Fibroblast of skin of right quadriceps (primary cell): ENCODE measurements around the gene FAM107A.

Experiments used
- DNase-seq: peaks from one replicate; pipeline ENCODE4 v3.0.0-alpha.2; 2013

The FAM107A gene

GRCh38 chr3:58591517-58592510 lies 14.6 kb upstream of the FAM107A start:
- DNase-seq = no peak

DNA sequence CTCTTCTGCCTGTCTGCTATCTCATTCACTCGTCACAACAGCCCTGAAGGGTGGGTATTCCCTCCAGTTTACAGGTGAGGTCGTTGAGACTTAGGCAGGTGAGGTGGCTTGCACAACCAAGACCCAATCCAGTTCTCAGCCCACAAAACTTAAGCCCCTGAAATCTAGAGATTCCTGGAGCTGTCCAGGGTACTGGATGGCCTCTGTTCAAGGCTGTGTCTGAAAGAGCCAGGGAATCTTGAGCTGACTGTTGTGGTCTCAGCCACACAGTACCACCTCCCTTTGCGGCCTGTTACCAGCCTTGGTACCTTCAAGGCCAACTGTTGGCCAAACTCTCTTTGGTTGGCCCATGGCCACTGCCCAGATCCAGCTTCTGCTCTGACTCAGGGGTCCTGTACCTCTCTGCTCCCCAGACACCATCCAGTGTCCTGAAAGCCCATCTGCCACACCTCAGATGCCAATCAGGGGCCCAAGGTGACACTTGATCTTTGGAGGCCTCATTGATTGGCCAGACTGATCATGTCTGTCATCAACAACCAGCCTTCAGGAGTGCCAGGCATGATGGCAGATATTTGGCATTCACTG lies 10.9 kb upstream of the FAM107A start:
- DNase-seq = peak; percentile 38

DNA sequence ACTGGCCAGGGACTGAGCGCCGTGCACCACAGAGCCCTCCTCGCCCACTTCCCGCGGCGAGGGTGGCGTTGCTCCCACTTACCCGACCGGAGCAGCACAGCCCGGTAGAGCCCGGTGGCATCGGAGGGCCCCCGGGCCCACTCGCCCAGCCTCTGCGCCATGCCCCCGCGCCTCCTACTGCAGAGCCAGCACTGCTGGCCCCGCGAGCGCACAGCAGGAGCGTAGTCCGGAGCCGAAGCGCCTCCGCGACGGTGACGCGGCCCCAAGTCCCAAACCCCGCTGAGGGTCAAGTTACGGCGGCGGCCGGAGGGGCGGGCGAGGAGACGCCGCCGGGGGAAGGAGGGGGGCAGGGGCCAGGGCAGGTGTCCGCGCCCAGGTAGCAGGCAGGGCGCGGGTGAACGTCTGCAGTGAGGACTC lies 9.6 kb upstream of the FAM107A start:
- no peak for DNase-seq

- no peak for DNase-seq
Measured at GRCh38 chr3:58585994-58586393, 8.8 kb upstream of the FAM107A start.

DNA sequence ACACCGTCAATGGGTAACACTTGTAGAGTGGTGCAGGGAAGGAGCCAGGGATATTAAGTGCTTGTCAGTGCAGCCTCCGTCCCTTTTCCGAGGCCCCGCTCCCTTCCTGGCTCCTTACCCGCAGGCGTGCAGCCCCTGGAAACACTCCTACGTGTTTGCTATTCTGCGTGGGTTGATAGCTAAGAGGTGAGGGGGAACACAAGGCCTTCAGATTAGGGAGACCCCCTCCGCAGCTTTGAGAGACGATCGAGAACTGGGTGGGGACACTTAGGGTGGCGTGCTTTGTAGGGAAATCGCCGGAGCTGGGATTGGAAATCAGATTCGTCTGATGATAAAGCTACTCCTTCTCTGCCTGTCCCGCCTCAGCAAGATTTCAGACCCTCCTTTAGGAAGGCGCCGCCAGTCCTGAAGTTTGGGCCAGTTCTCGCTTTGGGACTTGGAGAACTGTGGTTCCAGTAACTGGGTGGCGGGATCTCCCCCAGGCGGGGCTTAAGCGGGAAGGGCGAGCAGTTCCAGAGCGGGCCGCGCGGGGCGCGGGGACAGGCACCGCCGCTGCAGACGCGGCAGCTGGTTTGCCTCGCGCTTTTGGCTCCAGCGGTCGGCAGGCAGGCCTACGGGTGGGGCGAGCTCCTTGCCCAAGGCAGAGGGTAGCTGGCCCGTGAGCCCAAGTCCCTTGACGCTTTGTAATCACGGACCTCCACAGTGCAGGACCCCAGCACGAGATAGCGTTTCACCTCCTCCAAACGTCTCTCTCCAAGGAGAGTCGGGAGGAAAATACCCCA lies 8.0 kb upstream of the FAM107A start:
- DNase-seq = peak; percentile 62

DNA sequence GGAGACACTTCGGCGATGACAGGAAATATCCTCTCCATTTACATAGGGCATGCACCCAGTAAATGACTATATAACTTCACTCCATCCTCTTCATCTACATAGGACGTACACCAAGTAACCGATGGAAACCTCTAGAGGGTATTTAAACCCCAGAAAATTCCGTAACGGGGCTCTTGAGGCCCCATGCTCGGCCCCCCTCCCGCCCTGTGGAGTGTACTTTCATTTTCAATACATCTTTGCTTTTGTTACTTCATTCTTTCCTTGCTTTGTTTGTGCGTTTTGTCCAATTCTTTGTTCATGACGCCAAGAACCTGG lies 7.5 kb upstream of the FAM107A start:
- no peak for DNase-seq

GRCh38 chr3:58581328-58582091 lies 4.3 kb upstream of the FAM107A start:
- no peak for DNase-seq

- DNase-seq = no peak
Measured at GRCh38 chr3:58580826-58581327, 3.7 kb upstream of the FAM107A start.

DNA sequence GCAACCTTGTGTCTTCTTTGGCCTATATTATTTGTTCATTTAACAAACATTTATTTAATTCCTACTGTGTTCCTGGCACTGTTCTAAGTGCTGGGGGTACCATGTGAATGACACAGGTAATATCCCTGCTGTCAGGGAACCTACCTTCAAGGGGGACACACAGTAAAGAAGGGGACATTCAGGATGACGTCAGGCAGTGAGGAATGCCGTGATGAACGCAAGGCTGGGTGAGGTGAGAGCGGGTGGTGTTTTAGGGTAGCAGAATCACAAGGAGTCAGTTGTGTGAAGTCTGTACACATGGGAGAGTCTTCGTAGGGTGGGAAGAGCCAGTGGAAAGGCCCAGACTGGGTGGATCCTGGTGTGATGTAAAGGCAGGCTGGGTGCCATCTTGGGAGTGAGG lies 1.7 kb upstream of the FAM107A start:
- DNase-seq = no peak

GRCh38 chr3:58576716-58577115 lies 475 bp downstream of the FAM107A start:
- no peak for DNase-seq

- DNase-seq = no peak
Measured at GRCh38 chr3:58575971-58576652, 1.1 kb downstream of the FAM107A start.

GRCh38 chr3:58574682-58575081 lies 2.5 kb downstream of the FAM107A start:
- DNase-seq = no peak

- DNase-seq = peak; percentile 47
Measured at GRCh38 chr3:58574106-58574505, 3.1 kb downstream of the FAM107A start.

DNA sequence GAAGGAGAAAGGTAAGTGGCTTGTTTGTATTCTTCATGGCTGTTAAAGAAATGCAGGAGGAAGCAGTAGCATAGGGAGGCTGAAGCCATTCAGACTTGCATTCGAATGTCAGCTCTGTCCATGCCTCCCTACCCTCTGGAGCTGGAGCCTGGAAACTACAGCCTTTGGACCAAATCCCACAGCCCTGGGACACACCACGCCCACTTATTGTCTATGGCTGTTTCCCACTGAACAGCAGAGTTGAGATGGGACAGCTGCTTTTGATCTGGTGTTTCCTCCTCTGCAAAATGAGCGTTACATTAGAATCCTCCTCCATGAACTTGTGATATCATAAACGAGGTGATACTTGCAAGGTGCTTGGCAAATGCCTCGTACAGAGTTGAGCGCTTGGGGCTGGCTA lies 3.6 kb downstream of the FAM107A start:
- DNase-seq = peak; percentile 22

- no peak for DNase-seq
Measured at GRCh38 chr3:58572634-58573230, 4.5 kb downstream of the FAM107A start.

DNA sequence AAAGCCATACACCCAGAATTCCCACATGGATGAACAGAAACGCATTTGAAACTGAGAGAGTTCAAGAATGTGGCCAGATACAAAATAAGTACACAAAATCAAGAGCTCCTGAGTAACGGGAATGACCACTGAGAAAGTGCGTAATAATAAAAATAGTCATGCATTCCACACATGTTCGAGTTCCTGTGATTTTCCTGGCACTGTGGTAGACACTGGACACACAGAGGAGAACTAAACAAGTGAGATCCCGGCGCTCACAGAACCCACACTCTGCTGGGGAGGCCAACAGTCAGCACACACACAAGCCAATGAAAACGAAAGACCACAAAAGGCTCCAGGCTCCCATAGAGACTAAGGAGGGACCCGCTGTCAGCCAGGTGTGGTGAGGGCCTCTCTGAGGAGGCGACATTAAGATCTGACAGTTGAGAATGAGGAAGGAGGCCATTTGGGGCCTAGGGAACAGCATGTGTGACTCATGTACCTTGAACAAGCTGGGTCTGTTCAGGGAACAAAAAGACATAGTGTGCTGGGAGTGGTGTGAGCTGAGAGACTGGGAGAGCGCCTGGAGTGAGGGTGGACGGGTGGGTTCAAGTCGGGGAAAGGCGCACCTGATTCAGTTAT lies 5.1 kb downstream of the FAM107A start:
- no peak for DNase-seq

DNA sequence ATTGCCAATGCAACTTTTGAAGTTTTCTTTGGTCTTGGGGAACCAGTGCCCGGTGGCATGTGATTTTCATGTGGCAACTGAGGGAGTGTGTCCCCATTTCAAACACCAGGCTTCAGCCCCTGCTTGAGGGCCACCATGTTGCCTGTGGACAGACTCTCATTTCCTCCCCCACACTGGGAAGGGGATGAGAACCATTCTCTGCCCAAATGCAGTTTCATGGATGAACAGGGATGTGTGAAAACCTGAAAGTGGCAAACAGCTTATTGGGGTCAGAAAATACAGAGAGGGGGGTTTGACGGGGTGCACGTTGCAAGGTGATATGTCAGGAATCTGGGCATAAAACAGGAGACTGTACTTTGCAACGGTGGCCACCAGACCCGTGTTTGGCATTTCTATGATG lies 6.3 kb downstream of the FAM107A start:
- DNase-seq = no peak

GRCh38 chr3:58569287-58570001 lies 7.7 kb downstream of the FAM107A start:
- no peak for DNase-seq

- DNase-seq = peak; percentile 59
Measured at GRCh38 chr3:58568572-58569286, 8.5 kb downstream of the FAM107A start.

DNA sequence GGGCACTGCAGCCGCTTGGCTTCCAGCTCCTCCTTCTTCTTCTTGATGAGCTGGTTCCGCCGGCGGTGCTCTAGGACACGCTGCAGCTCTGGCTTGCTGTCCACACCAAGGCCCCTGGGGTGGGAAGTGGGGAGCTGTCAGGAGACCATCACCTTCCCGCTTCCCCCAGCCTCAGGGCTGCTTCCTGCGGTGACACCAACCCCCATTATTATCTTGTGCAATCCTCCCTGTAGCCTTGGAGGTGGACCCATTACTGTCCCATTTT lies 10.0 kb downstream of the FAM107A start:
- no peak for DNase-seq
